IMR-90 (cell line): ENCODE results near the gene ACTR5. TPM values are rescaled to one million over a fixed set of nuclear protein-coding genes. Genes with fewer than 3 reads are reported as not detected.

ENCODE experiments used
- ATAC-seq: fragments of 200-7000 bp; cut with Tn5 transposase; 2 replicates; pipeline ENCODE4 v1.9.1; 2020; ENCODE audit warnings: low read depth, mild to moderate bottlenecking, moderate library complexity
- BruUV-seq: library from RNA; stranded (reverse); fragments of 400-500 nt; replicated peaks from 2 replicates; lab custom pipeline; 2021; lab: Mats Ljungman, UMichigan
- CTCF ChIA-PET: fragments of 300-600 bp; formaldehyde crosslinking; extraction: SDS; loops from one replicate; lab custom pipeline; 2021; ENCODE audit warnings: antibody characterized with exemption; lab: Yijun Ruan, JAX
- POLR2A ChIA-PET: fragments of 300-600 bp; sonication (Branson Sonifier 250); formaldehyde crosslinking; loops from one replicate; lab custom pipeline; 2022; ENCODE audit warnings: antibody characterized with exemption; ENCODE audit not compliant: unreplicated experiment; lab: Charles Lee
- DNase-seq: peaks from one replicate; pipeline ENCODE4 v3.0.0; 2013
- H2AFZ ChIP-seq: replicated peaks from 2 replicates; pipeline ENCODE3; 2013; ENCODE audit warnings: low read length, mild to moderate bottlenecking; ENCODE audit not compliant: poor library complexity
- H2AK5ac ChIP-seq: 2 replicates; pipeline ENCODE4 v1.6.1; 2013; ENCODE audit warnings: low read depth, low read length, inconsistent platforms
- H2AK9ac ChIP-seq: replicated peaks from 2 replicates; pipeline ENCODE3; 2013; ENCODE audit warnings: mild to moderate bottlenecking, low read depth, low read length, moderate library complexity; ENCODE audit not compliant: poor library complexity
- H2BK120ac ChIP-seq: 2 replicates; pipeline ENCODE4 v1.6.1; 2013; ENCODE audit warnings: low read depth, low read length, inconsistent platforms
- H2BK15ac ChIP-seq: 3 replicates; pipeline ENCODE4 v1.6.1; 2013; ENCODE audit warnings: low read depth, low read length, inconsistent platforms
- H2BK20ac ChIP-seq: 2 replicates; pipeline ENCODE4 v1.6.1; 2013; ENCODE audit warnings: low read depth, mild to moderate bottlenecking, inconsistent platforms, low read length, moderate library complexity
- H2BK5ac ChIP-seq: 2 replicates; pipeline ENCODE4 v1.6.1; 2013; ENCODE audit warnings: mild to moderate bottlenecking, low read depth, low read length, inconsistent platforms; ENCODE audit not compliant: poor library complexity, severe bottlenecking
- H3K14ac ChIP-seq: replicated peaks from 2 replicates; pipeline ENCODE4 v1.6.1; 2013; ENCODE audit warnings: low read depth, low read length, inconsistent platforms
- H3K18ac ChIP-seq: 2 replicates; pipeline ENCODE4 v1.6.1; 2013; ENCODE audit warnings: low read depth, low read length, control low read depth
- H3K23ac ChIP-seq: 2 replicates; pipeline ENCODE4 v1.6.1; 2013; ENCODE audit warnings: low read depth, low read length, inconsistent platforms
- H3K27ac ChIP-seq: 2 replicates; pipeline ENCODE4 v1.5.1; 2013; ENCODE audit warnings: mild to moderate bottlenecking, control low read depth, low read length; ENCODE audit not compliant: insufficient read depth
- H3K27me3 ChIP-seq: 2 replicates; pipeline ENCODE4 v1.6.1; 2013; ENCODE audit warnings: low read length; ENCODE audit not compliant: control insufficient read depth, insufficient read depth
- H3K36me3 ChIP-seq: 2 replicates; pipeline ENCODE4 v1.6.1; 2013; ENCODE audit warnings: low read length, mixed read lengths; ENCODE audit not compliant: control insufficient read depth, insufficient read depth
- H3K4ac ChIP-seq: 2 replicates; pipeline ENCODE4 v1.6.1; 2013; ENCODE audit warnings: low read depth, low read length, inconsistent platforms
- H3K4me1 ChIP-seq: 2 replicates; pipeline ENCODE4 v1.6.1; 2013; ENCODE audit warnings: low read length, mixed read lengths; ENCODE audit not compliant: control insufficient read depth, insufficient read depth
- H3K4me2 ChIP-seq: 2 replicates; pipeline ENCODE4 v1.6.1; 2013; ENCODE audit warnings: low read depth, mild to moderate bottlenecking, control low read depth, low read length, moderate library complexity
- H3K4me3 ChIP-seq: 2 replicates; pipeline ENCODE4 v1.5.1; 2013; ENCODE audit warnings: low read depth, mild to moderate bottlenecking, control low read depth, low read length, moderate library complexity; ENCODE audit not compliant: insufficient read depth
- H3K56ac ChIP-seq: 2 replicates; pipeline ENCODE4 v1.6.1; 2013; ENCODE audit warnings: low read length, inconsistent platforms; ENCODE audit not compliant: insufficient read depth; ENCODE audit errors: extremely low read depth
- H3K79me1 ChIP-seq, 2 experiments: 2 replicates each; pipeline ENCODE4 v1.6.1; 2013; ENCODE audit warnings: low read length in 2 of 2, inconsistent platforms in 1 of 2, low read depth in 1 of 2
- H3K9ac ChIP-seq: 2 replicates; pipeline ENCODE4 v1.6.1; 2013; ENCODE audit warnings: low read depth, low read length, control low read depth
- H3K9me1 ChIP-seq: 2 replicates; pipeline ENCODE4 v1.6.1; 2013; ENCODE audit warnings: low read length, inconsistent platforms; ENCODE audit not compliant: insufficient read depth
- H3K9me3 ChIP-seq: 2 replicates; pipeline ENCODE4 v1.6.1; 2013; ENCODE audit warnings: low read length; ENCODE audit not compliant: control insufficient read depth, insufficient read depth
- H4K20me1 ChIP-seq: 2 replicates; pipeline ENCODE4 v1.6.1; 2013; ENCODE audit warnings: low read length, inconsistent platforms; ENCODE audit not compliant: insufficient read depth
- H4K5ac ChIP-seq: 2 replicates; pipeline ENCODE4 v1.6.1; 2013; ENCODE audit warnings: mild to moderate bottlenecking, low read depth, low read length, control low read depth
- H4K8ac ChIP-seq, 2 experiments: 2 replicates each; pipeline ENCODE4 v1.6.1; 2013; ENCODE audit warnings: low read depth in 2 of 2, low read length in 2 of 2, control low read depth in 1 of 2, inconsistent platforms in 1 of 2
- H4K91ac ChIP-seq: 2 replicates; pipeline ENCODE4 v1.6.1; 2013; ENCODE audit warnings: low read depth, low read length, inconsistent platforms; ENCODE audit not compliant: insufficient read depth
- BHLHE40 ChIP-seq: fragments of 150-350 bp; IDR thresholded peaks from 2 replicates; pipeline ENCODE4 v1.6.1; 2016; ENCODE audit warnings: mild to moderate bottlenecking, low read depth, low read length
- CEBPB ChIP-seq: IDR thresholded peaks from 2 replicates; pipeline ENCODE4 v1.6.1; 2012; ENCODE audit warnings: low read depth, low read length, improper control_type of control experiment
- CHD1 ChIP-seq: IDR thresholded peaks from 2 replicates; pipeline ENCODE4 v1.6.1; 2012; ENCODE audit warnings: low read depth, low read length, improper control_type of control experiment
- CTCF ChIP-seq: conservative IDR thresholded peaks from 2 replicates; pipeline ENCODE4 v1.5.1; 2012; ENCODE audit warnings: mild to moderate bottlenecking, low read depth, low read length, improper control_type of control experiment
- ELK1 ChIP-seq: fragments of 150-350 bp; IDR thresholded peaks from 2 replicates; pipeline ENCODE4 v1.6.1; 2016; ENCODE audit warnings: low read depth, mild to moderate bottlenecking, low read length, moderate library complexity, borderline replicate concordance
- FOS ChIP-seq: fragments of 150-350 bp; IDR thresholded peaks from 2 replicates; pipeline ENCODE4 v1.6.1; 2016; ENCODE audit warnings: low read depth, low read length
- MAFK ChIP-seq: IDR thresholded peaks from 2 replicates; pipeline ENCODE4 v1.6.1; 2012; ENCODE audit warnings: low read depth, low read length, improper control_type of control experiment
- MAZ ChIP-seq: IDR thresholded peaks from 2 replicates; pipeline ENCODE4 v1.6.1; 2012; ENCODE audit warnings: low read depth, mild to moderate bottlenecking, low read length, improper control_type of control experiment, moderate library complexity, borderline replicate concordance
- MXI1 ChIP-seq: IDR thresholded peaks from 2 replicates; pipeline ENCODE4 v1.6.1; 2012; ENCODE audit warnings: low read depth, mild to moderate bottlenecking, low read length, moderate library complexity, borderline replicate concordance
- NFE2L2 ChIP-seq: fragments of 150-350 bp; IDR thresholded peaks from 2 replicates; pipeline ENCODE4 v1.6.1; 2016; ENCODE audit warnings: low read depth, mild to moderate bottlenecking, low read length
- POLR2A ChIP-seq: IDR thresholded peaks from 2 replicates; pipeline ENCODE4 v1.6.1; 2012; ENCODE audit warnings: mild to moderate bottlenecking, low read depth, low read length
- RAD21 ChIP-seq: IDR thresholded peaks from 2 replicates; pipeline ENCODE4 v1.6.1; 2012; ENCODE audit warnings: low read length, improper control_type of control experiment
- RCOR1 ChIP-seq: IDR thresholded peaks from 2 replicates; pipeline ENCODE4 v1.6.1; 2012; ENCODE audit warnings: mild to moderate bottlenecking, low read length, improper control_type of control experiment; ENCODE audit not compliant: insufficient replicate concordance
- RFX5 ChIP-seq: IDR thresholded peaks from 2 replicates; pipeline ENCODE4 v1.8.0; 2012; ENCODE audit warnings: low read depth, mild to moderate bottlenecking, low read length, moderate library complexity
- SMC3 ChIP-seq: fragments of 150-350 bp; IDR thresholded peaks from 2 replicates; pipeline ENCODE4 v1.6.1; 2016; ENCODE audit warnings: low read depth, mild to moderate bottlenecking, antibody characterized with exemption, low read length, moderate library complexity
- WGBS, 2 experiments: methylation state at CpG; one replicate each; pipeline versions ENCODE4 v1.1.5 to v1.1.7; 2013; ENCODE audit warnings: missing lambda C conversion rate in 2 of 2; ENCODE audit not compliant: insufficient read length in 1 of 2; ENCODE audit errors: extremely low coverage in 2 of 2; 5-methylcytosine and 5-hydroxymethylcytosine counted together
- dilution Hi-C: fragments of 300-500 bp; cut with HindIII; formaldehyde crosslinking; loops from one replicate; pipeline ENCODE4 v1.14.3; 2018; ENCODE audit warnings: low sequenced_read_pairs; ENCODE audit not compliant: unreplicated experiment
- in situ Hi-C: fragments of 300-500 bp; cut with MboI; formaldehyde crosslinking; loops from 3 replicates; pipeline ENCODE4 v1.14.3; 2019; ENCODE audit warnings: low sequenced_read_pairs, inconsistent platforms, mixed read lengths
- intact Hi-C: fragments of 100-400 bp; cut with micrococcal nuclease; formaldehyde crosslinking; loops from 2 replicates; pipeline ENCODE4 v1.10.0; 2022
- polyA plus RNA-seq, 3 experiments: library from polyadenylated mRNA; depleted of rRNA; stranded (reverse); fragments of >200 nt; gene quantifications; 2 replicates each; pipeline ENCODE4 v1.2.3, GENCODE V29; 2012; ENCODE audit warnings: low replicate concordance in 1 of 3
- total RNA-seq: library from RNA; depleted of rRNA; stranded (reverse); fragments of >200 nt; gene quantifications from 2 replicates; pipeline ENCODE4 v1.2.3, GENCODE V29; 2012
- TF ChIP-seq, protein P1 (sequence below): fragments of 150-350 bp; IDR thresholded peaks from 2 replicates; pipeline ENCODE4 v1.6.1; 2017; ENCODE audit warnings: mild to moderate bottlenecking, antibody characterized with exemption, low read length, low read depth

The ACTR5 gene
- total and polyA plus RNA-seq, 2 of the 4 experiments (the other 2 are of a cell fraction), result 5.9 to 6.6 TPM

DNA sequence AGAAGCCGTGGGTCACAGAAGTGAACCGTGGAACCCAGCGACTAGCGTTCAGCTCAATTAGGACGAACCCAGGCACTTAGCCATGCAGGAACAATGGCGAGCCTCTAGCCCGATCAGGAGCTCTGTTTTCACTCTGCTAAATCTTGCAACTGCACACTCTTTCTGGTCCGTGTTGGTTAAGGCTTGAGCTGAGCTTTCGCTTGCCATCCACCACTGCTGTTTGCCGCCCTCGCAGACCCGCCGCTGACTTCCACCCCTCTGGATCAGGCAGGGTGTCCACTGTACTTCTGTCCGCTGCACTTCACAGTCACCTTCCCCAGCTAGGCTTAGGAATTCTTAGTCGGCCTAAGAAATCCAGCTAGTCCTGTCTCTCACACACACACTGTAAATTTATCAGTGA, 49.7 kb upstream of the ACTR5 start:
- no peak overlapping the region for H2BK120ac ChIP-seq
- no peaks in the 10 kb centered on the region for H3K9me3 ChIP-seq
- H2AK5ac ChIP-seq, result no peak overlapping the region
- H3K27ac ChIP-seq, result no peak overlapping the region
- H3K18ac ChIP-seq, result no peak overlapping the region
- intact Hi-C loops, result no loop called here
- H3K23ac ChIP-seq, result no peak overlapping the region
- no peak for DNase-seq
- H3K36me3 ChIP-seq, result no peaks in the 10 kb centered on the region
- ChIA-PET POLR2A (no interaction called here), CTCF (no interaction called here)
- H3K4me2 ChIP-seq, result no peak overlapping the region
- no peak overlapping the region for H3K56ac ChIP-seq
- H2AFZ ChIP-seq, result no peak overlapping the region
- no peak overlapping the region for H3K4ac ChIP-seq
- H4K91ac ChIP-seq, result no peak overlapping the region
- no peak overlapping the region for H4K8ac ChIP-seq
- no peak overlapping the region for H2BK15ac ChIP-seq
- H3K9ac ChIP-seq, result no peak overlapping the region
- H2AK9ac ChIP-seq, result no peak overlapping the region
- H3K4me1 ChIP-seq, result no peaks in the 10 kb centered on the region
- H3K79me1 ChIP-seq, result no peaks in the 10 kb centered on the region
- H3K14ac ChIP-seq, result no peak overlapping the region
- H3K4me3 ChIP-seq, result no peak overlapping the region
- peaks cover 5% of the 10 kb centered on the region for H3K27me3 ChIP-seq
- TF ChIP-seq RFX5 (no peak), RCOR1 (no peak), CTCF (no peak), BHLHE40 (no peak), CHD1 (no peak), MAZ (no peak), CEBPB (no peak), FOS (no peak), ELK1 (no peak), RAD21 (no peak), NFE2L2 (no peak), POLR2A (no peak), MXI1 (no peak), SMC3 (no peak), MAFK (no peak)
- TF ChIP-seq, protein P1, sequence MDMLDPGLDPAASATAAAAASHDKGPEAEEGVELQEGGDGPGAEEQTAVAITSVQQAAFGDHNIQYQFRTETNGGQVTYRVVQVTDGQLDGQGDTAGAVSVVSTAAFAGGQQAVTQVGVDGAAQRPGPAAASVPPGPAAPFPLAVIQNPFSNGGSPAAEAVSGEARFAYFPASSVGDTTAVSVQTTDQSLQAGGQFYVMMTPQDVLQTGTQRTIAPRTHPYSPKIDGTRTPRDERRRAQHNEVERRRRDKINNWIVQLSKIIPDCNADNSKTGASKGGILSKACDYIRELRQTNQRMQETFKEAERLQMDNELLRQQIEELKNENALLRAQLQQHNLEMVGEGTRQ, result no peak
- H4K20me1 ChIP-seq, result no peaks in the 10 kb centered on the region
- WGBS, 2 experiments, result 61% methylated on average over 13 of the region's 15 CpGs; no CpG with 5 or more reads in 1 of the 2 experiments
- no peak overlapping the region for H2BK5ac ChIP-seq
- no peak overlapping the region for H4K5ac ChIP-seq
- BruUV-seq, result no TSS peak
- ATAC-seq, result no peak
- in situ Hi-C loops, result no loop called here
- dilution Hi-C loops, result no loop called here
- H2BK20ac ChIP-seq, result no peak overlapping the region
- H3K9me1 ChIP-seq, result no peaks in the 10 kb centered on the region
